AG04450 (cell line): ENCODE measurements around the gene CRYBG3. TPM values are rescaled to one million over a fixed set of nuclear protein-coding genes. Genes with fewer than 3 reads are reported as not detected.

Experiments
- CTCF ChIA-PET: fragments of 300-600, 350-600 bp; formaldehyde crosslinking; extraction: SDS; loops from one replicate; lab custom pipeline; 2022; ENCODE audit warnings: antibody characterized with exemption, inconsistent platforms; lab: Charles Lee
- POLR2A ChIA-PET: fragments of 350-600 bp; formaldehyde crosslinking; extraction: SDS; loops from one replicate; lab custom pipeline; 2021; ENCODE audit warnings: antibody characterized with exemption, inconsistent platforms; lab: Yijun Ruan, JAX
- DNase-seq: peaks from one replicate; pipeline ENCODE4 v3.0.0-alpha.2; 2011; ENCODE audit warnings: low read depth, low spot score
- H3K27ac ChIP-seq: one replicate; pipeline ENCODE4 v1.5.1; 2012; ENCODE audit warnings: low read depth, low read length, control low read depth
- H3K27me3 ChIP-seq: one replicate; pipeline ENCODE4 v1.6.0; 2012; ENCODE audit warnings: low read length; ENCODE audit not compliant: control insufficient read depth, insufficient read depth
- H3K4me3 ChIP-seq: 2 replicates; pipeline ENCODE4 v1.5.1; 2011; ENCODE audit warnings: mild to moderate bottlenecking, low read depth, low read length, control low read depth
- H3K9me3 ChIP-seq: 2 replicates; pipeline ENCODE4 v1.5.1; 2012; ENCODE audit warnings: low read length; ENCODE audit not compliant: control insufficient read depth, insufficient read depth
- polyA plus RNA-seq: library from polyadenylated mRNA; depleted of rRNA; stranded (reverse); fragments of >200 nt; gene quantifications from 2 replicates; pipeline ENCODE4 v1.2.3, GENCODE V29; 2011
- TF ChIP-seq, protein P1 (sequence below): IDR thresholded peaks from 2 replicates; pipeline ENCODE4 v1.5.1; 2011; ENCODE audit warnings: low read depth, low read length, control low read depth, inconsistent platforms

The CRYBG3 gene
- polyA plus RNA-seq, 1 experiment = 9.9 TPM

GRCh38 chr3:97954228-97954827 is 132.5 kb downstream of the CRYBG3 start:
- CTCF ChIA-PET = no interaction called here
- TF ChIP-seq, protein P1, sequence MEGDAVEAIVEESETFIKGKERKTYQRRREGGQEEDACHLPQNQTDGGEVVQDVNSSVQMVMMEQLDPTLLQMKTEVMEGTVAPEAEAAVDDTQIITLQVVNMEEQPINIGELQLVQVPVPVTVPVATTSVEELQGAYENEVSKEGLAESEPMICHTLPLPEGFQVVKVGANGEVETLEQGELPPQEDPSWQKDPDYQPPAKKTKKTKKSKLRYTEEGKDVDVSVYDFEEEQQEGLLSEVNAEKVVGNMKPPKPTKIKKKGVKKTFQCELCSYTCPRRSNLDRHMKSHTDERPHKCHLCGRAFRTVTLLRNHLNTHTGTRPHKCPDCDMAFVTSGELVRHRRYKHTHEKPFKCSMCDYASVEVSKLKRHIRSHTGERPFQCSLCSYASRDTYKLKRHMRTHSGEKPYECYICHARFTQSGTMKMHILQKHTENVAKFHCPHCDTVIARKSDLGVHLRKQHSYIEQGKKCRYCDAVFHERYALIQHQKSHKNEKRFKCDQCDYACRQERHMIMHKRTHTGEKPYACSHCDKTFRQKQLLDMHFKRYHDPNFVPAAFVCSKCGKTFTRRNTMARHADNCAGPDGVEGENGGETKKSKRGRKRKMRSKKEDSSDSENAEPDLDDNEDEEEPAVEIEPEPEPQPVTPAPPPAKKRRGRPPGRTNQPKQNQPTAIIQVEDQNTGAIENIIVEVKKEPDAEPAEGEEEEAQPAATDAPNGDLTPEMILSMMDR = no peak
- H3K9me3 ChIP-seq = no peaks in the 10 kb centered on the region
- no peaks in the 10 kb centered on the region for H3K27me3 ChIP-seq
- H3K27ac ChIP-seq = no peak overlapping the region
- no peak for DNase-seq
- no peak overlapping the region for H3K4me3 ChIP-seq
- POLR2A ChIA-PET = no interaction called here

- DNase-seq = no peak
- TF ChIP-seq, protein P1 = no peak
- CTCF ChIA-PET = interaction anchor here (0.9 kb wide), 1 partner anchor 15 kb away, joined by 3 read pairs; no protein-coding TSS in a partner anchor
- H3K4me3 ChIP-seq = no peak overlapping the region
- POLR2A ChIA-PET = no interaction called here
- H3K27me3 ChIP-seq = no peaks in the 10 kb centered on the region
- H3K9me3 ChIP-seq = no peaks in the 10 kb centered on the region
- no peak overlapping the region for H3K27ac ChIP-seq
Measured at GRCh38 chr3:97956051-97956450, 134.2 kb downstream of the CRYBG3 start.

DNA sequence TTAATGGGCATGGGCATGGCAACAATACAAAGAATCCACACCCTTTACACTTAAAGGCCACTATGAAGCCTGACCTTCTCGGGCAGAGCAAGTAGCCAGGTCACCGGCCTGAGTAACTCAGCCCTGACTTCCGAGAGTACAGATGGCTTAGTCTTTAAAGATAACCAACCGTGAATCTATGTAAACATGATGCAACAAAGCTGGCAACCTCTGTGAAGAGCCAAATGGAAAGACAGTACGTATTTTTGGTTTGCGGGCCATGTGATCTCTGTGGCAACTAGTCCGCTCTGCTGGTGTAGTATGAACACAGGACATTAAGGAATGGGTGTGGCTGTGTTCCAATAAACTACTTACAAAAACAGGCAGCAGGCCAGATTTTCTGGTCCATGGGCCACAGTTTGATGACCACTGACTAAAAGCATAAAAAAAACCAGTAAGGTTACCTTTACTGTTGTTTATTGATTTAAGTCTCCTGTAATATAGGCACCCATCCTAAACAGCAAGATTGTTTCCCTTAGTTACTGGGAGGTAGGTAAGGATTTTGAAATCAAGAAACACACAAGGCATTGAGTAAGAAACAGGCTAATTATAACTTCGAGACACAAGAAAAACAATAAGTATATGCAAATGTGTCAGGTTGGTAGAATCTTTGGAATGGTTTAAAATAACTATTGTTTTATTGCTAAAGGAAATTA is 136.0 kb downstream of the CRYBG3 start:
- CTCF ChIA-PET = no interaction called here
- TF ChIP-seq, protein P1 = no peak
- Histone ChIP-seq H3K4me3 (no peak overlapping the region), H3K9me3 (no peaks in the 10 kb centered on the region), H3K27me3 (no peaks in the 10 kb centered on the region), H3K27ac (no peak overlapping the region)
- POLR2A ChIA-PET = no interaction called here
- no peak for DNase-seq

DNA sequence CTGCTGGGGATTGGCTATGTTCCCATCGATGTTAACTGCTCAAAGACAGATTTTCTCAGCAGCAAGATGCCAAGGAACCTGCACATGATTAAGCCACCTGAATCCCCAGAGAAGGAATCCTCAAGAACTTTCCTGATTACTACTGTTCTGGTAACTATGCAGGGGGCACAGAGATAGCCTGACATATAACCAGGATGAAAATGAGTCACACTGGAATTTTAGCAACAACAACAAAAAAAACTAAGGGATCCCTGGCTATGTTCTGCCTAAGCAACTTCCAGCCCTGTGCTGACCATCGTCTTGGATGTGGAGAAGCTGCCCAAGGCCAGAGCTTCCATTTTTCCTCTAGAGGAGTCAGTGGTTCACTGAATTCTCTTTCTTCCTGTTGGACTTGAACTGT is 136.6 kb downstream of the CRYBG3 start:
- Histone ChIP-seq H3K27me3 (no peaks in the 10 kb centered on the region), H3K9me3 (no peaks in the 10 kb centered on the region), H3K4me3 (no peak overlapping the region), H3K27ac (no peak overlapping the region)
- TF ChIP-seq, protein P1 = no peak
- POLR2A ChIA-PET = no interaction called here
- CTCF ChIA-PET = no interaction called here
- DNase-seq = no peak

- no peak for DNase-seq
- H3K4me3 ChIP-seq = no peak overlapping the region
- TF ChIP-seq, protein P1 = no peak
- ChIA-PET POLR2A (no interaction called here), CTCF (no interaction called here)
- H3K9me3 ChIP-seq = no peaks in the 10 kb centered on the region
- no peaks in the 10 kb centered on the region for H3K27me3 ChIP-seq
- peak overlapping the region; percentile 4 for H3K27ac ChIP-seq
Measured at GRCh38 chr3:97958796-97959195, 137.0 kb downstream of the CRYBG3 start.
